NCI-H2107 (cell line): ENCODE results near the gene RPL27A.

Experiments
- DNase-seq: peaks from one replicate; lab custom pipeline; 2025; lab: John Stamatoyannopoulos, UW

Gene RPL27A

GRCh38 chr11:8701891-8702597, 19.5 kb downstream of the RPL27A start:
- DNase-seq: no peak

GRCh38 chr11:8702598-8702915, 20.0 kb downstream of the RPL27A start:
- no peak for DNase-seq

- DNase-seq: no peak
Measured at GRCh38 chr11:8704136-8704535, 21.5 kb downstream of the RPL27A start.

- DNase-seq: no peak
Measured at GRCh38 chr11:8705146-8705545, 22.6 kb downstream of the RPL27A start.

GRCh38 chr11:8706673-8707432, 24.3 kb downstream of the RPL27A start:
- no peak for DNase-seq

GRCh38 chr11:8707541-8708191, 25.1 kb downstream of the RPL27A start:
- peak; percentile 66 for DNase-seq

- no peak for DNase-seq
Measured at GRCh38 chr11:8709002-8709672, 26.5 kb downstream of the RPL27A start.

GRCh38 chr11:8709777-8710176, 27.2 kb downstream of the RPL27A start:
- DNase-seq: no peak

GRCh38 chr11:8711895-8712442, 29.4 kb downstream of the RPL27A start:
- DNase-seq: no peak

- no peak for DNase-seq
Measured at GRCh38 chr11:8712506-8712905, 29.9 kb downstream of the RPL27A start.

GRCh38 chr11:8713760-8714454, 31.3 kb downstream of the RPL27A start:
- DNase-seq: no peak

GRCh38 chr11:8714622-8715225, 32.1 kb downstream of the RPL27A start:
- DNase-seq: no peak

- DNase-seq: no peak
Measured at GRCh38 chr11:8715501-8715900, 32.9 kb downstream of the RPL27A start.

GRCh38 chr11:8717544-8717875, 34.9 kb downstream of the RPL27A start:
- DNase-seq: no peak

- DNase-seq: no peak
Measured at GRCh38 chr11:8717876-8718753, 35.5 kb downstream of the RPL27A start.

- DNase-seq: no peak
Measured at GRCh38 chr11:8719211-8719649, 36.6 kb downstream of the RPL27A start.

- no peak for DNase-seq
Measured at GRCh38 chr11:8719721-8720120, 37.1 kb downstream of the RPL27A start.

GRCh38 chr11:8720352-8720751, 37.8 kb downstream of the RPL27A start:
- no peak for DNase-seq

- no peak for DNase-seq
Measured at GRCh38 chr11:8720868-8721608, 38.4 kb downstream of the RPL27A start.
